Measurements from ENCODE around the gene ADD1.

DNA sequence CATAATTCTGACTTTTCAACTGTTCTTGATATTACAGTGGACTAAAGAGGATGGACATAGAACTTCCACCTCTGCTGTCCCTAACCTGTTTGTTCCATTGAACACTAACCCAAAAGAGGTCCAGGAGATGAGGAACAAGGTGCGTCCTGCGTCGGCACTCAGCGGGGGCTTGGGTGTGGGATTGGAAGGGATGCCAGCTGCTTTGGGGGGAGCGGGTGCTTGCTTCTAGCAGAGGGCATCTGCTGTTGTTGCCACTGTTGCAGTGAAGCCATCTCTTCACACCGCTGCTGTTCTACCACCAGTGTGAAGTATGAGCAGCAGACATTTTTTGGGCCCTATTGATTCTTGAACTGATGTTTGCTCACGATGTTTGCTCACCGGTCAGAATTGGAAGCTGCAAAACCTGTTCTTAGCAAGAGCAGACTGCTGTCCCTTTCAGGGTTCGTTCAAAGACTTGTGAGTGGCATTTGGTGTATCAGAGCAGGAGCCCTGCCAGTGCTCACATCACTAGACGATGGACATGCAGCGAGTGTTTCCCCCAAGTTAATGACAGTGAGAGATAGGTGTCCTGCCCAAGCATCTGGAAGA lies 64.2 kb downstream of the ADD1 start:
- TF ChIP-seq AGO2 (optimal IDR thresholded peaks at IDR 0.05; ENCODE audit: low read depth, low read length) (no peak), CHCHD3 (CRISPR knock-in tag; IDR thresholded peaks at IDR 0.05) (no peak), CHD4 (IDR thresholded peaks at IDR 0.05; ENCODE audit: borderline replicate concordance, low read length) (no peak), POLR2AphosphoS5 (IDR thresholded peaks at IDR 0.05; ENCODE audit: low read depth, low read length) (no peak), TBP (CRISPR knock-in tag; IDR thresholded peaks at IDR 0.05) (no peak), ZSCAN21 (CRISPR knock-in tag; IDR thresholded peaks at IDR 0.05; ENCODE audit: borderline replicate concordance) (no peak), ZNF124 (CRISPR knock-in tag; IDR thresholded peaks at IDR 0.05) (no peak), ZKSCAN5 (CRISPR knock-in tag; IDR thresholded peaks at IDR 0.05) (no peak)
- TF ChIP-seq, protein P1, sequence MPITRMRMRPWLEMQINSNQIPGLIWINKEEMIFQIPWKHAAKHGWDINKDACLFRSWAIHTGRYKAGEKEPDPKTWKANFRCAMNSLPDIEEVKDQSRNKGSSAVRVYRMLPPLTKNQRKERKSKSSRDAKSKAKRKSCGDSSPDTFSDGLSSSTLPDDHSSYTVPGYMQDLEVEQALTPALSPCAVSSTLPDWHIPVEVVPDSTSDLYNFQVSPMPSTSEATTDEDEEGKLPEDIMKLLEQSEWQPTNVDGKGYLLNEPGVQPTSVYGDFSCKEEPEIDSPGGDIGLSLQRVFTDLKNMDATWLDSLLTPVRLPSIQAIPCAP (CRISPR knock-in tag; IDR thresholded peaks at IDR 0.05; ENCODE audit: low read depth), result no peak
